ENCODE measurements around the gene TMC5. TPM values are rescaled to one million over a fixed set of nuclear protein-coding genes. Genes with fewer than 3 reads are reported as not detected.

The TMC5 gene
- total RNA-seq, 2 experiments from 2014 or later: not detected

DNA sequence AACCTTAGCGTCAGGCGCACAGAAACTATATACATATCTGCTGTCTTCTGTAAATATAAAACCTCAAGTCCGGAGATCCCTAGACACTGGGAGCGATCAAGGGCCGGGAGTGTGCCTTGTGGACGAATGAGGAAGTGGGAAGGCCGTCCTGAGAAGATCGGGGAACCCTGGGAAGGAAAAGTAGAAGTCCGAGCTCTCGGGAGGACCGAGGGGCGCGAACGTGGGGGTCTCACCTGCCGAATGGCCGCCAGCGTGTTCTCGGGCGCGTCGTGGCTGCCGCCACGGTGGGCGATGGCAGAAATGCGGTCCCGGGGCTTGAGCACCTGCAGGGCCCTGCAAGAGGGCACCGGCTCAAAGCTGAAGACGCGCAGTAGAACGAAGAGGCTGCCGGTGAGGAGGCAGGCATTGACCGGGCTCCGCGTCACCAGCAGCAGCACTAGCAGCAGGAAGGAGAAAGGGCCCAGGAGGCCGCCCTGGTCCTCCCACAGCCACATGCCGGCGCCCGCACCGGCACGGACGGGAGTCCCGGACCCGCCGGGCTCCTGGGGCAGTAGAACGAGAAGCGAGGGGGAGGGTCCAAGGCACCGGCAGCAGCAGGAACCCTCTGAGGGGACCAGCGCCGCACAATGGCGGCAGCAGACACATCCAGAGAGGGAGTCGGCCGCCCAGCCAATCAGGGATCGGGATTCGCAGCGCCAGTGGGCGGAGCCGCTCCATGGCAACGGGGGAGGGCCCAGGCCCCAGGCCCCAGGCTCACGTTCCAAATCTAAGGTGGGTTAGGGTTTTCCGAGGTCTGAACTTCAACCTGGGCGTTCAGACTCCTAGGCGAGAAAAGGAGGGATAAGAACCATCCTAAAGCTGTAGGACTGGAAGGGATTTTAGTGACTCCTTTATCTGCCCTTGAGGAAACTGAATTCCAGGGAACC lies 104.1 kb downstream of the TMC5 start, which contains the start of gene GDE1:
GDE1 (minus strand) TSS at position 628 of the 926 bp plus-strand sequence; CDS start at position 494, 134 bp downstream.
- H3K4me3 Mint-ChIP-seq: peak within 1 kb of the TSS; percentile 84
- intact Hi-C loops (cut with micrococcal nuclease): loop anchor here (1.0 to 10.0 kb wide), 6 partner anchors 176 to 1219 kb away; partner anchors contain the start of genes ARL6IP1, IQCK, KNOP1 and SMG1
- H3K27ac Mint-ChIP-seq: peak within 1 kb of the TSS; percentile 52
- CTCF ChIA-PET: no interaction called here
- no peaks in the 10 kb centered on the region for H3K9me3 Mint-ChIP-seq
- DNase-seq: peak; percentile 96
- no peaks in the 10 kb centered on the region for H3K27me3 Mint-ChIP-seq (ENCODE audit: low read depth)
- peaks cover 45% of the 10 kb centered on the region for H3K4me1 Mint-ChIP-seq (ENCODE audit: low read depth)
- H3K36me3 Mint-ChIP-seq (ENCODE audit: low read depth): peaks cover 9% of the 10 kb centered on the region

DNA sequence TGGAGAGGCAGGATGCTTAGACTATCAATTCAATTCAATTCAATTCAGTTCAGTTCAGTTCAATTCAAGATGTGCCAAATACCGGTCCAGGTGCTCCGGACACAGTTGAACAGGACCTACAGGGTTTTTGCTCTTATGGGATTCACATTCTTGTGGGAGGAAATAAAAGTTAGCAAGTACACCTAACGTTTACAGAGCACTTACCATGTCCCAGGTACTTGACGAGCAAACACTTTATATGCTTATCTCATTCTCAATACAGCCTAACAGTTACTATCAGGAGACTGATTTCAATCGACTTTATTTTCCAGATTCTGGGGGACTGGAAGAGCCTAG lies 104.7 kb downstream of the TMC5 start:
- Mint-ChIP-seq H3K9me3 (no peaks in the 10 kb centered on the region), H3K36me3 (ENCODE audit: low read depth) (peaks cover 3% of the 10 kb centered on the region), H3K27ac (peak overlapping the region; percentile 52), H3K4me3 (peak overlapping the region; percentile 84), H3K4me1 (ENCODE audit: low read depth) (peaks cover 44% of the 10 kb centered on the region), H3K27me3 (ENCODE audit: low read depth) (no peaks in the 10 kb centered on the region)
- CTCF ChIA-PET: no interaction called here
- intact Hi-C loops (cut with micrococcal nuclease): loop anchor here (1.0 to 10.0 kb wide), 6 partner anchors 175 to 1218 kb away; partner anchors contain the start of genes ARL6IP1, IQCK, KNOP1 and SMG1
- DNase-seq: no peak

DNA sequence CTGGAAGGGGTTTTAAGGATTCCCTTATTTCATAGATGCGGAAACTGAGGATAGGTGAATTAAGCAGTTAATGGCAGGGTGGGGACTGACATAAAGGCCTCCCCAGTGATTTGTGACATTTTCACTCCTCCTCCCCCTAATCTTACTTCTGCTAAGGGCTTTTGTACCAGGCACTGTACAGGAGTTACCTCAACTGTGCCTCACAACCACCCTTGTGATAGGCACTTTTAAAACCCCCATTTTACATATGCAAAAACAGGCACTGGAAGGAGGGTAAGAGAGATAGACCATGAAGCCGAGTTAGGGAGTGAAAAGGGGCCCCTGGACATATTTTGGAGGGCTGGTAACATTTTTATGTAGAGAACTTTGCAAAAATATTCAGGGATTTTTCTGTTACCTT lies 105.1 kb downstream of the TMC5 start:
- intact Hi-C loops (cut with micrococcal nuclease): loop anchor here (1.0 to 10.0 kb wide), 8 partner anchors 33 to 1218 kb away; partner anchors contain the start of genes ARL6IP1, COQ7, IQCK and KNOP1
- CTCF ChIA-PET: interaction anchor here (0.7 kb wide), 1 partner anchor 720 kb away, joined by 3 read pairs; no protein-coding TSS in a partner anchor
- Mint-ChIP-seq H3K27me3 (ENCODE audit: low read depth) (no peaks in the 10 kb centered on the region), H3K4me3 (peak overlapping the region; percentile 84), H3K27ac (no peak overlapping the region), H3K9me3 (no peaks in the 10 kb centered on the region), H3K4me1 (ENCODE audit: low read depth) (peaks cover 41% of the 10 kb centered on the region), H3K36me3 (ENCODE audit: low read depth) (peaks cover 5% of the 10 kb centered on the region)
- DNase-seq: no peak

DNA sequence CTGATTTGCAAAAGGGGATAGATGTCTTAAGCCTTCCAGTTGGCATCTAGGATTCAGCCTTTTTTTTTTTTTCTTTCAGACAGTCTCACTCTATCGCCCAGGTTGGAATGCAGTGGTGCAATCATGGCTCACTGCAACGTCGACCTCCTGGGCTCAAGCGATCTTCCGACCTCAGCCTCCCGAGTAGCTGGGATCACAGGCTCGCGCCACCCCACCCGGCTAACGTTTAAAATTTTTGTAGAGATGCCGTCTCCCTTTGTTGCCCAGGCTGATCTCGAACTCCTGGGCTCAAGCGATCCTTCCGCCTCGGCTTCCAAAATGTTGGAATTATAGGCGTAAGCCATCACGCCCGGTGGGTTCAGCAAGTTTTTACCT lies 105.5 kb downstream of the TMC5 start:
- no peaks in the 10 kb centered on the region for H3K9me3 Mint-ChIP-seq
- no peak overlapping the region for H3K4me3 Mint-ChIP-seq
- H3K27ac Mint-ChIP-seq: no peak overlapping the region
- H3K27me3 Mint-ChIP-seq (ENCODE audit: low read depth): no peaks in the 10 kb centered on the region
- peaks cover 41% of the 10 kb centered on the region for H3K4me1 Mint-ChIP-seq (ENCODE audit: low read depth)
- intact Hi-C loops (cut with micrococcal nuclease): loop anchor here (1.0 to 10.0 kb wide), 6 partner anchors 32 to 1218 kb away; partner anchors contain the start of genes ARL6IP1, COQ7, THUMPD1 and VPS35L
- CTCF ChIA-PET: interaction anchor here (0.7 to 1.1 kb wide), 2 partner anchors 437 to 720 kb away, joined by 3 read pairs; no protein-coding TSS in a partner anchor
- DNase-seq: no peak
- H3K36me3 Mint-ChIP-seq (ENCODE audit: low read depth): peaks cover 5% of the 10 kb centered on the region

DNA sequence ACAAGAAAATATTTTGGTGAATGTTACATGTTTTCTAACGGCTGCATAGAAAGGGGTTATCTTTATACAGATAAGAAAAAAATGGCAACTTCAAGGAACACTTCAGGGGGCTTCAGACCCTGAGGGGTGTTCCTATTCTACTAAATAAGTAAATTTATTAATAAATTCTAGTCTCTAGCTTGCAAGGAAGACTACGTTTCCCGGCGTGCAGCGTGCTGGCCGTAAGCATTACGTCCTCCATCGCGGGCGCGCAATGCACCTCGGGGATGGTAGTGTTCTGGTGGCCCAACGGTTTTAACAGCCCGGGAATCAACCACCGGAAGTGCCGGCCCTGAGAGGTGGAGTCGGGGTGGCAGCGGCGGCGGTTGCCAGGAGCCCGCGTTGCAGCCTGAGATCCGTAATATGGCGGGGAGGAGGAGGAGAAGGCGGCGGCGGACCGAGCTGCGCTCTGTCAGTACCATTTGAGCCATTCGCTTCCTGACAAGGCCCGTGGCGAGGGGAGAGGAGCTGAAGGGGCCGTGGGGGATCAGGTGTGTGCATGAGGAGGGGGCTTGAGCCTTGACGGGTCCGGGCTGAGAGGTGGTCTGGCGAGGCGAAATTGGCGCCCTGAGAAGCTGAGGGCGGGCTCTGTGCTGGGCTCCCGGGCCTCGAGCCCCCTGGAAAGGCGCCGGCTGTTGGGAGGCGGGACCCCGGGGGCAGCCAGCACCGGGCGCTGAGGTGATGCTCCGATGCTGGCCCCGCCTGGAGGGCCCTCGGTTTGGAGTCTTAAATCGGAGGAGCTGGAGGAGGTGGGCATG lies 106.1 kb downstream of the TMC5 start, which contains the start of gene CCP110:
CCP110 (plus strand) TSS at position 384 of the 797 bp plus-strand sequence. CDS start 3,940 bp downstream, outside the sequence.
- intact Hi-C loops (cut with micrococcal nuclease): loop anchor here (1.0 to 10.0 kb wide), 6 partner anchors 32 to 1217 kb away; partner anchors contain the start of genes ARL6IP1, COQ7, THUMPD1 and VPS35L
- Mint-ChIP-seq H3K4me3 (peak within 1 kb of the TSS; percentile 94), H3K4me1 (ENCODE audit: low read depth) (peaks cover 35% of the 10 kb centered on the region), H3K9me3 (no peaks in the 10 kb centered on the region), H3K27me3 (ENCODE audit: low read depth) (no peaks in the 10 kb centered on the region), H3K27ac (peak within 1 kb of the TSS; percentile 78), H3K36me3 (ENCODE audit: low read depth) (peaks cover 9% of the 10 kb centered on the region)
- CTCF ChIA-PET: interaction anchor here (0.7 to 1.6 kb wide), 4 partner anchors 22 to 721 kb away, joined by 3 to 4 read pairs (median 3); partner anchors contain the start of gene VPS35L
- DNase-seq: peak; percentile 98

DNA sequence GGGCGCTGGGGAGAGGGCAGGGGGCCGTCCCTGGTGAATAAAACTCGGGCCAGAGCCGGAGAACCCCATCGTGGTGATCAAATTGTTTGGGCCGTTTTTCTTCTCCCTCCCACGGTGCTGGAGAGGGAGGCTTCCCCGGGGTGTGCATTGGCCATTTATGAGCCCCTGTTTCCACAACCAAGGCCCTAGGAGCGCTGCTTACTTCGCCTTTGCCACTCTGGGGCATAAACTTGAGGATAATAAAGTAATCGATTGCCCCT lies 106.6 kb downstream of the TMC5 start:
- Mint-ChIP-seq H3K27ac (peak overlapping the region; percentile 78), H3K9me3 (no peaks in the 10 kb centered on the region), H3K27me3 (ENCODE audit: low read depth) (no peaks in the 10 kb centered on the region), H3K4me1 (ENCODE audit: low read depth) (peaks cover 34% of the 10 kb centered on the region), H3K36me3 (ENCODE audit: low read depth) (peaks cover 11% of the 10 kb centered on the region), H3K4me3 (peak overlapping the region; percentile 94)
- DNase-seq: peak; percentile 11
- CTCF ChIA-PET: interaction anchor here (1.1 to 1.6 kb wide), 4 partner anchors 22 to 438 kb away, joined by 3 to 5 read pairs (median 4); partner anchors contain the start of gene VPS35L
- intact Hi-C loops (cut with micrococcal nuclease): loop anchor here (5.0 to 10.0 kb wide), 2 partner anchors 173 to 229 kb away; no protein-coding TSS in a partner anchor

DNA sequence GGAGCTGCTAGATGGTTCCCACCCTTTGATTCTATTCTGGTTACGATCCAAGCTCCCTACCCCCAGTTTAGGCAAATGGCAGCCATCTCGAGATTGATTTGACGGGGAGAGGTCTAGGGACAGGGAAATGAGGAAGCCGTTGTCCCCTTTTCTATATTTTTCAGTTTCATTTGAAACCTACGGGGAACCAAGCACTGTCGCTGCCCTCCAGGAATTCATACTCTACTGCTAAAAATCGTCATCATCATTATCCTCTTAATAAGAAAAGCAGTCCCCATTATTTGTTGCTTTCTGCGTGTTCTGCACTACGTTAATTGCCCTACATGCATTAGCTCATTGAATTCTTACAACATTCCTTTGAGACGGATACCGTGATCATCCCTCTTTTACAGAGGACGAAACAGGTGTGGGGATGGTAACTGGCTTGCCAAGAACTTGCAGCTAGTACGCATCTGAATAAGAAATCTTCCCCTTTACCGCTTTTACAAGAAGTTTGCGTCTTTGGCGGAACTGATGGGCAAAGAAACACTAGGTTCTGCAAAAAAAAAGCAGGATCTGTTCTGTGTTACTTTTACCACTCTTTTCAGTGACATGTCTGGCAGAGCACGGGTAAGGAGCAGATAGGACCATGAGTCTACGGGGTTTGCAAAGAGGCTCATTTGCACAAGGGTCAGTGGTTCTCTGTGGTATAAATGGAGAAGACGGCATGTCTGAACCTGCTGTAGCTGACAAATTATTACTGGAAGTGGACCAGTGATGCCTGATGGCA lies 107.1 kb downstream of the TMC5 start:
- CTCF ChIA-PET: interaction anchor here (1.2 to 1.6 kb wide), 3 partner anchors 21 to 31 kb away, joined by 3 to 5 read pairs (median 4); partner anchors contain the start of gene VPS35L
- peak; percentile 11 for DNase-seq
- peak overlapping the region; percentile 94 for H3K4me3 Mint-ChIP-seq

DNA sequence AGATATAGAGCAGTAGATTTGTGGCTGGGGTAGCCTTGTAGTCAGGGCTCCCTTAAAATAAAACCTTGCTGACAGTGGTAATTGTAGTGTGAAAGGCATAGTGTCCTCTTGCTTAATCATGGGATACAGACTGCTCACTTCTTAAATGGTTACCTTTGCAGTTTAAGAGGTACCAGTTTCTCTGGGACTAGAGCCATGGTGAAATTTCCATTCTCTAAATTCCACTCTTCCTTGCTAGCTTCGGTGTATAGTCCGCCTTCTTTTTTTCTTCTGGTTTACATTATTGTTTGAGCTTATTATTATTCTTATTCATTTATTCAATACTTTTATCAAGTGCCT lies 107.7 kb downstream of the TMC5 start:
- Mint-ChIP-seq H3K9me3 (no peaks in the 10 kb centered on the region), H3K27ac (no peak overlapping the region)
- intact Hi-C loops (cut with micrococcal nuclease): loop anchor here (10.0 kb wide), 1 partner anchor 231 kb away; no protein-coding TSS in a partner anchor

More for the DNA sequence above, 107.1 kb downstream of the TMC5 start:
- Mint-ChIP-seq H3K27me3 (ENCODE audit: low read depth) (no peaks in the 10 kb centered on the region), H3K27ac (peak overlapping the region; percentile 78), H3K9me3 (no peaks in the 10 kb centered on the region), H3K4me1 (ENCODE audit: low read depth) (peaks cover 30% of the 10 kb centered on the region), H3K36me3 (ENCODE audit: low read depth) (peaks cover 12% of the 10 kb centered on the region)
- intact Hi-C loops (cut with micrococcal nuclease): loop anchor here (5.0 to 10.0 kb wide), 2 partner anchors 173 to 230 kb away; no protein-coding TSS in a partner anchor

DNA sequence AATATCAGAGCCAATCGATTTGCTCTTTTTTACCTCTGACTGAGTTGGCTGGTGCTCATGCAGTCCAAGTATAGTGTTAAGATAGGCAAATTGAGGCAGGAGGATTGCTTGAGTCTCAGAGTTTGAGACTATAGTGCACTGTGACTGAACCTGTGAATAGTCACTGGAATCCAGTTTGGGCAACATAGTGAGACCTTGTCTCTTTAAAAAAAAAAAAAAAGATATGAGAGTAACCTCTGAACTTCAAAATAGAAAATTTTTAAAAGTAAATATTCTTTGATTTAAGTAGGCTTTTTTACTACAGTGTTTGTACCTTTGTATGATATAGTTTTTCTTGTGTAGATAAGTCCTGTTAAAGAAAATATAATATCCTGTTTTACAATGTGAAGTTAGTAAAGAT lies 109.5 kb downstream of the TMC5 start:
- DNase-seq: no peak
- Mint-ChIP-seq H3K4me1 (ENCODE audit: low read depth) (peaks cover 15% of the 10 kb centered on the region), H3K27me3 (ENCODE audit: low read depth) (no peaks in the 10 kb centered on the region), H3K36me3 (ENCODE audit: low read depth) (peaks cover 16% of the 10 kb centered on the region), H3K4me3 (no peak overlapping the region), H3K27ac (no peak overlapping the region), H3K9me3 (no peaks in the 10 kb centered on the region)
- CTCF ChIA-PET: no interaction called here
- intact Hi-C loops (cut with micrococcal nuclease): loop anchor here (10.0 kb wide), 1 partner anchor 232 kb away; no protein-coding TSS in a partner anchor

More for the DNA sequence above, 107.7 kb downstream of the TMC5 start:
- DNase-seq: no peak
- CTCF ChIA-PET: interaction anchor here (1.2 to 1.6 kb wide), 3 partner anchors 21 to 30 kb away, joined by 3 to 5 read pairs (median 4); partner anchors contain the start of gene VPS35L
- peaks cover 14% of the 10 kb centered on the region for H3K36me3 Mint-ChIP-seq (ENCODE audit: low read depth)
- peaks cover 26% of the 10 kb centered on the region for H3K4me1 Mint-ChIP-seq (ENCODE audit: low read depth)
- no peaks in the 10 kb centered on the region for H3K27me3 Mint-ChIP-seq (ENCODE audit: low read depth)
- H3K4me3 Mint-ChIP-seq: peak overlapping the region; percentile 94

DNA sequence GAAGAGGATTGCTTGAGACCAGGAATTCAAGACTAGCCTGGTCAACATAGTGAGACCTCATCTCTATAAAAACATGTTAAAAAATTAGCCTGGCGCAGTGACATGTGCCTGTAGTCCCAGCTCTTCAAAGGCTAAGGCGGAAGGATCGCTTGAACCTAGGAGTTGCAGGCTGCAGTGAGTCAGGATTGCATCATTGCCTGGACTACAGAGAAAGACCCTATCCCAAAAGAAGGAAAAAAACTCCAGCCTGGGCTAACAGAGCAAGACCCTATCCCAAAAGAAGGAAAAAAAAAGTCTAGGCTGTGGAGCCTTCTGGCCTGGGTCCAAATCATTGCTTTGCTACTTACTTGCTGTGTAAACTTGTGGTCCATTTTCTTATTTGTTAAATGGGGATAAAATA lies 111.0 kb downstream of the TMC5 start:
- peaks cover 24% of the 10 kb centered on the region for H3K36me3 Mint-ChIP-seq (ENCODE audit: low read depth)
- no peak for DNase-seq
- H3K9me3 Mint-ChIP-seq: no peaks in the 10 kb centered on the region
- no peaks in the 10 kb centered on the region for H3K27me3 Mint-ChIP-seq (ENCODE audit: low read depth)
- H3K27ac Mint-ChIP-seq: no peak overlapping the region
- peaks cover 10% of the 10 kb centered on the region for H3K4me1 Mint-ChIP-seq (ENCODE audit: low read depth)
- H3K4me3 Mint-ChIP-seq: no peak overlapping the region
- intact Hi-C loops (cut with micrococcal nuclease): loop anchor here (10.0 kb wide), 1 partner anchor 234 kb away; no protein-coding TSS in a partner anchor
- CTCF ChIA-PET: interaction anchor here (1.1 kb wide), 1 partner anchor 27 kb away, joined by 3 read pairs; the partner anchor contains the start of gene VPS35L

DNA sequence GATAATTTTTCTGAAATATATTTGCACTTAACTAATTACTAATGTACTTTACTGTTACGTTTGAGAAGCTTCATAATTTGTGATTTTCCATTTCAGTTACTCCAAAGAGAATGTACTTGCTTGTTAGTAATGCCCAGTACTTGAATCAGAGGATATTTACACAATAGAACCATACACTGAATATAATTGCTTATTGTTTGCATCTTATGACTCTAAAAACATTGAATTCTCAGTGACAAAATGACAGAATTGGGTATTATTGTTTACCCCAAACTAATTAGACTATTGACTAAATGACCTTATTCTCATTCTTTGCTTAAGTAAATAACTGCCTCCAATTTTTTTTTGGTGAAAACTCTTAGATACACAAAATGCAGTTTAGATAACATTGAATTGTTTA lies 114.9 kb downstream of the TMC5 start:
- no peaks in the 10 kb centered on the region for H3K27me3 Mint-ChIP-seq (ENCODE audit: low read depth)
- no peaks in the 10 kb centered on the region for H3K9me3 Mint-ChIP-seq
- H3K4me3 Mint-ChIP-seq: no peak overlapping the region
- H3K36me3 Mint-ChIP-seq (ENCODE audit: low read depth): peaks cover 38% of the 10 kb centered on the region
- no peak overlapping the region for H3K27ac Mint-ChIP-seq
- CTCF ChIA-PET: interaction anchor here (1.0 kb wide), 1 partner anchor 23 kb away, joined by 4 read pairs; the partner anchor contains the start of gene VPS35L
- H3K4me1 Mint-ChIP-seq (ENCODE audit: low read depth): no peaks in the 10 kb centered on the region
- DNase-seq: no peak
- intact Hi-C loops (cut with micrococcal nuclease): no loop called here

All from activated naive CD4-positive, alpha-beta T cell treated with anti-CD3 and anti-CD28 coated beads for 36 hours (primary cell).